Activated T-helper 17 cell treated with anti-CD3 and anti-CD28 coated beads, Interleukin-2, amount 50 U/mL, for 72 hours (primary cell): ENCODE results near the gene TTC3. TPM values are rescaled to one million over a fixed set of nuclear protein-coding genes. Genes with fewer than 3 reads are reported as not detected.

Experiments used
- ATAC-seq: fragments of 150-1000 bp; cut with Tn5 transposase; replicated peaks from 2 replicates; pipeline ENCODE4 v1.10.0; 2021; ENCODE audit warnings: mild to moderate bottlenecking, moderate library complexity
- H3K27ac Mint-ChIP-seq: one replicate; pipeline ENCODE4 v1.8.0; 2022; ENCODE audit warnings: mixed read lengths
- H3K27me3 Mint-ChIP-seq: one replicate; pipeline ENCODE4 v1.8.0; 2022; ENCODE audit warnings: mixed read lengths
- H3K36me3 Mint-ChIP-seq: one replicate; pipeline ENCODE4 v1.8.0; 2022; ENCODE audit warnings: low read depth, mild to moderate bottlenecking, mixed read lengths
- H3K4me1 Mint-ChIP-seq: one replicate; pipeline ENCODE4 v1.8.0; 2022; ENCODE audit warnings: mixed read lengths
- H3K4me3 Mint-ChIP-seq: one replicate; pipeline ENCODE4 v1.8.0; 2022; ENCODE audit warnings: mild to moderate bottlenecking, mixed read lengths
- H3K9me3 Mint-ChIP-seq: one replicate; pipeline ENCODE4 v1.8.0; 2022; ENCODE audit warnings: mixed read lengths
- total RNA-seq, 2 donors: library from RNA; stranded (reverse); gene quantifications; one replicate each; pipeline ENCODE4 v1.2.3, GENCODE V29; 2022

Gene TTC3
- total RNA-seq, 2 donors from 2014 or later = 69.2 to 105 TPM

DNA sequence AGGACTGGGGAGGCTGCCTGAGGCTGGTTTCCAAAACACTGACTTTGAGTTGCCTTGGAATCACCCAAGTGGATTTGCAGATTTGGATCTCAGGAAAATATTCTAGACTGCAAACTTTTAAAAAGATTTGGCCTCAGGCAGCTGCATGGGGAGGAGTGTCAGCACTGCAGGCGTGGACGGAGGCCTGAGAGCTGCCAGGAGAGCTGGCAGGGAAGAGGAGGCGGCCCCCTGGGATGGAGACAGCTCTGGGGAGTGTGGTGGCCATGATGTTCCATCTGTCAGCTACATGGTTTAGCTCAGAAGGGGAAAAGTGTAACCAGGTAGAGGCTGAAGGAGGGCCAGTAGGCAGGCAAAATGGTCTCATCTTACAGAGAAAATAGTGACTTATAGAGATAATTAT is 122.0 kb downstream of the TTC3 start:
- H3K4me3 Mint-ChIP-seq = no peak overlapping the region
- no peaks in the 10 kb centered on the region for H3K27me3 Mint-ChIP-seq
- ATAC-seq = no peak
- H3K9me3 Mint-ChIP-seq = no peaks in the 10 kb centered on the region
- H3K4me1 Mint-ChIP-seq = no peaks in the 10 kb centered on the region
- H3K27ac Mint-ChIP-seq = peak overlapping the region; percentile 8
- H3K36me3 Mint-ChIP-seq = peaks cover 97% of the 10 kb centered on the region

DNA sequence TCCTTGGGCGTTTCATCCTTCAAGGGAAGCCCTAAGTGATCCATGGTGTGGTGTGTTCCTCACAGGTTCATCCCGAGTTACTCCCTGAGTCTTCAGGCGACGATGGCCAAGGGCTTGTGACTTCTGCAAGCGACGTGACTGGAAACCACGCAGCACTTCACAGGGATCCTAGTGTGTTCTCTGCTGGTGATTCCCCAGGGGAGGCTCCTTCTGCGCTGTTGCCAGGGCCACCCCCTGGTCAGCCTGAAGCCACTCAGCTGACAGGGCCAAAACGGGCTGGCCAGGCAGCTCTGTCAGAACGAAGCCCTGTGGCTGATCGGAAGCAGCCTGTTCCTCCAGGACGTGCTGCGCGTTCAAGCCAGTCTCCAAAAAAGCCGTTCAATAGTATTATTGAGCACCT is 122.6 kb downstream of the TTC3 start:
- Mint-ChIP-seq H3K4me1 (no peaks in the 10 kb centered on the region), H3K9me3 (no peaks in the 10 kb centered on the region), H3K4me3 (no peak overlapping the region), H3K27ac (no peak overlapping the region), H3K36me3 (peaks cover 97% of the 10 kb centered on the region), H3K27me3 (no peaks in the 10 kb centered on the region)
- no peak for ATAC-seq

DNA sequence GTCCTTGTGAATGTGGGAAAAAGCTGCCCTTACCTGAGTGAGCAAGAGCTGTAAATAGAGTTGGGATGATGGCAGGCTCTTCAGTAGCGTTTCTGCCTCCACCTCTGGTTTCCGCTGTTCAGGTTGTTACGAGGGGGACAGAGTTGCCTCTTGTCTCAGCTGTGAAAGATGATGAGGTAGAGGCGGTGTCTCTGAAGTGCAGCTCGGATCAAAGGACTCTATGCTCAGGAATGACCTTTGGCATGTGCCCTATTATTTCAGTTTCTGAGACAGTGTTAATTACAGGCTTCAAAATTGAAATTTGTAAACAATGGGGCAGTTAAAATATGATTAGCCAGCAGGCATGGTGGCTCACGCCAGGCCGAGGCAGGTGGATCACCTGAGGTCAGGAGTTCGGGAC is 123.8 kb downstream of the TTC3 start:
- ATAC-seq = no peak
- Mint-ChIP-seq H3K4me1 (no peaks in the 10 kb centered on the region), H3K27ac (no peak overlapping the region), H3K27me3 (no peaks in the 10 kb centered on the region), H3K36me3 (peaks cover 97% of the 10 kb centered on the region), H3K4me3 (no peak overlapping the region), H3K9me3 (no peaks in the 10 kb centered on the region)

GRCh38 chr21:37197746-37198145 is 124.7 kb downstream of the TTC3 start:
- no peak overlapping the region for H3K4me3 Mint-ChIP-seq
- ATAC-seq = no peak
- H3K36me3 Mint-ChIP-seq = peaks cover 97% of the 10 kb centered on the region
- H3K4me1 Mint-ChIP-seq = no peaks in the 10 kb centered on the region
- H3K9me3 Mint-ChIP-seq = no peaks in the 10 kb centered on the region
- no peaks in the 10 kb centered on the region for H3K27me3 Mint-ChIP-seq
- H3K27ac Mint-ChIP-seq = no peak overlapping the region

GRCh38 chr21:37199057-37199924 is 126.2 kb downstream of the TTC3 start:
- Mint-ChIP-seq H3K27ac (no peak overlapping the region), H3K4me3 (no peak overlapping the region), H3K27me3 (no peaks in the 10 kb centered on the region), H3K36me3 (peaks cover 90% of the 10 kb centered on the region), H3K9me3 (no peaks in the 10 kb centered on the region), H3K4me1 (no peaks in the 10 kb centered on the region)
- ATAC-seq = no peak

GRCh38 chr21:37200641-37201480 is 127.8 kb downstream of the TTC3 start:
- H3K9me3 Mint-ChIP-seq = no peaks in the 10 kb centered on the region
- H3K27ac Mint-ChIP-seq = no peak overlapping the region
- H3K4me1 Mint-ChIP-seq = no peaks in the 10 kb centered on the region
- ATAC-seq = no peak
- H3K4me3 Mint-ChIP-seq = no peak overlapping the region
- H3K36me3 Mint-ChIP-seq = peaks cover 78% of the 10 kb centered on the region
- no peaks in the 10 kb centered on the region for H3K27me3 Mint-ChIP-seq

DNA sequence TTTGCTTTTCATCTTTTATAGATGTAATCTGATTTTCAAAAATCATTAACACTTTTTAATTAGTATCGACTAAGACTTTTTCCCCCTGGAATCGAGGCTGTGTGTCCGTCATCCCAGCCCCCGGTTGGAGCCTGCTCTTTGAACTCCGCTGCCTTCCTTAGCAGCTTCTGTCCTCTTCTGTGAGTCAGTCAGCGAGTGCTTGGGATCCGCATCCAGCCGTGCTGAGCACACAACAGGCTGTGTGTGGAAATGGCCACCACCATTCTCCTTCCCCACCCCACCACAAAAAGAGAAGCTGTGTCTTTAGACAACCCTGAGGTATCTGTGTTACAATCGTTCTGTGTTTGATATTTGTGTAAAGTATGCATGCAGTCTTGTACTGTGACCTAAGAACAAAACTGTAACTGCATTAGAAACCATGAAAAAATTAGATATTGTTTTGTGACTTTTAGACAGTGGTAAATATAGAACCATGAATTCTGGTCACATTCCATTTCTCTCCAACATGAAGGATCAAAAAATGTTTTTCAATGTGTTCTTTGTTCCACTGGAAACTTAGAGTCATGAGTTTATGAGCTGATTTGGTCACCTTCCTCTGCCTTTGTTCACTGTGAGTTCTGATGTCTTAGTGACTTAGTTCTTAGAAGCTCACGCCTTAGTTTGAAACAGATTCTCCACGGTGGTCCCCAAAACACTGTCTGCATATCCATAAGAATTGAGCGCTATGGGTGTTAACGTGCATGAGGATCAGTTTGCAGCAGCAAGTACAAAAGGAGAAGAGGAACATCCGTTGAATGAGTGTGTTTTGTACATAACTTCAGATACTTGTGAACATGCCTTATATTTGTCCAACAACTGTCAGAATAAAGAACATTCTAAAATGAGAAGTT is 129.4 kb downstream of the TTC3 start:
- H3K9me3 Mint-ChIP-seq = no peaks in the 10 kb centered on the region
- H3K27ac Mint-ChIP-seq = no peak overlapping the region
- no peak for ATAC-seq
- H3K4me1 Mint-ChIP-seq = peaks cover 10% of the 10 kb centered on the region
- no peak overlapping the region for H3K4me3 Mint-ChIP-seq
- H3K27me3 Mint-ChIP-seq = no peaks in the 10 kb centered on the region
- H3K36me3 Mint-ChIP-seq = peaks cover 62% of the 10 kb centered on the region

GRCh38 chr21:37204580-37204979 is 131.5 kb downstream of the TTC3 start:
- no peaks in the 10 kb centered on the region for H3K27me3 Mint-ChIP-seq
- H3K9me3 Mint-ChIP-seq = no peaks in the 10 kb centered on the region
- H3K4me1 Mint-ChIP-seq = peaks cover 16% of the 10 kb centered on the region
- no peak overlapping the region for H3K27ac Mint-ChIP-seq
- H3K36me3 Mint-ChIP-seq = peaks cover 41% of the 10 kb centered on the region
- no peak for ATAC-seq
- H3K4me3 Mint-ChIP-seq = no peak overlapping the region

GRCh38 chr21:37206496-37206895 is 133.4 kb downstream of the TTC3 start:
- peak overlapping the region; percentile 58 for H3K27ac Mint-ChIP-seq
- no peak for ATAC-seq
- no peak overlapping the region for H3K4me3 Mint-ChIP-seq
- peaks cover 22% of the 10 kb centered on the region for H3K36me3 Mint-ChIP-seq
- peaks cover 16% of the 10 kb centered on the region for H3K4me1 Mint-ChIP-seq
- H3K9me3 Mint-ChIP-seq = no peaks in the 10 kb centered on the region
- H3K27me3 Mint-ChIP-seq = no peaks in the 10 kb centered on the region

GRCh38 chr21:37207441-37208009 is 134.5 kb downstream of the TTC3 start:
- H3K27ac Mint-ChIP-seq = peak overlapping the region; percentile 74
- peaks cover 16% of the 10 kb centered on the region for H3K4me1 Mint-ChIP-seq

DNA sequence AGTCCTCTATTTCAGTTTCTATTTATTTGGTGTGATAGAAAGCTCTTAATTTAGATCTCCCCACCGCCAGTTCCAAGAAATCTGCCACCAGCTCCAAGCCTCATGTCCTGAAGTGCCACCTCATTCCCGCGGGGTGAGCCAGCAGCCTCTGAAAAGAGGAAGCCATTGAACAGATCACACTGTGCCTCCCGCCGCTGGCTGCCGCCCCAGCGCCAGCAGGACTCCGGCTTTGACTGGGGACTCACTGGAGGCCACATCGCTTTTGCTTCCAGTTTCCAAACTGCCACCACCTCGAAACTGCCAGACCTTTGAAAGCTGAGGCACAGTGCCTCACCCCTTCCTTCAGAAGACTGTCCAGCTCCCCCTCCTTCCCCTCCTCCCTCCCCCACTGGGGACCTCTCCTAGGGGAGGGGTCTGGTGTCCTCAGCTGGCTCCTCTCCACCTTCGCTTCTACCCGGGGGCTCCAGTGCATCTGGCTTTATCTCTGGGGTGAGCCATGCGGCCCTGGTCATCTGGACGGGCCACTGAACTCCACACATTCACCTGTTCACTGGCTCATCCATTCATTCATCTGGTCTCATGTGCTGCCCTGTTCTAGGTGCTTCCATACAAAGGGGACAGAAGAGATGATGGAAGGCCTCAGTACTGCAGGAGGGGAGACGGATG is 135.1 kb downstream of the TTC3 start:
- no peaks in the 10 kb centered on the region for H3K27me3 Mint-ChIP-seq
- H3K9me3 Mint-ChIP-seq = no peaks in the 10 kb centered on the region
- peak; percentile 80 for ATAC-seq
- peaks cover 5% of the 10 kb centered on the region for H3K36me3 Mint-ChIP-seq
- H3K4me3 Mint-ChIP-seq = peak overlapping the region; percentile 50
- peak overlapping the region; percentile 74 for H3K27ac Mint-ChIP-seq
- H3K4me1 Mint-ChIP-seq = peaks cover 16% of the 10 kb centered on the region

More at GRCh38 chr21:37207441-37208009, 134.5 kb downstream of the TTC3 start:
- Mint-ChIP-seq H3K36me3 (peaks cover 11% of the 10 kb centered on the region), H3K9me3 (no peaks in the 10 kb centered on the region), H3K4me3 (peak overlapping the region; percentile 50), H3K27me3 (no peaks in the 10 kb centered on the region)
- peak; percentile 76 for ATAC-seq

DNA sequence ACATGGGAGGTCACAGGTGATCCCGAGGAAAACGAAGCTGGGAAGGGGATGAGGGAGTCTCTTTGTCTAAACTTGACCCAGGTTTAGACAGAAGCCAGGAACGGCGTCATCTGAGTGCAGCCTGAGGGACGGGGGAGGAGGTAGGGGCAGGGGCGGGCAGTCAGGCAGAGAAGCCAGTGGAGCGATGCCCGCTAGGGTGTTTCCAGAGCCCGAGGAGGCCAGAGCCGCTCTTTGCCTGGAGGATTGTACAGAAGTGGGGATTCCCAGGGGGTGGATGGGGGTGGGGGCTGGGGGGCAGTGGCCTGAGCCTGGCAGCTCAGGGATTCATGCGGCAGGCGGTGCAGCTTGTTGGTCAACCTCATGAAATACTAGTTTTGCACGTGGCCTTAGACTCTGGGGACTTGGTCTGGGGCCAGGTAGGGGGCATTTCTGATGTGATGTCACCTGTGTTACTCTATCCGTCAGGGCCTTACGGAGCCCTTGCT is 135.7 kb downstream of the TTC3 start:
- Mint-ChIP-seq H3K36me3 (peaks cover 4% of the 10 kb centered on the region), H3K4me3 (peak overlapping the region; percentile 50), H3K27ac (no peak overlapping the region), H3K27me3 (no peaks in the 10 kb centered on the region), H3K4me1 (peaks cover 16% of the 10 kb centered on the region), H3K9me3 (no peaks in the 10 kb centered on the region)
- no peak for ATAC-seq

DNA sequence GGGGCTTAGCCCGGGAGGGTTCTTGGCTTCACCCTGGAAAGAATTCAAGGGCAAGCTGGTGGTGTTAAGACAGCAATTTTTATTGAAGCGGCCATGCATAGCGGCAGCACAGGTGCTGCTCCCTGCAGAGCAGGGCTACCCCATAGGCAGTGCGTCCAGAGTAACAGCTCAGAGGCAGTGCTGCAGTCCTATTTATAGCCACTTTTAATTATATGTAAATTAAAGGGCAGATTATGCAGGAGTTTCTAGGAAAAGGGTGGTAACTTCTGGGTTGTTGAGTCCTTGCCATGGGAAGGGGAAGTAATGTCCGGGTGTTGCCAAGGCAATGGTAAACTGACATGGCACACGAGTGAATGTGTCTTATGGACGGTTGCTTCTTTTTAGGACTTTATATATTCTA is 137.1 kb downstream of the TTC3 start:
- H3K9me3 Mint-ChIP-seq = no peaks in the 10 kb centered on the region
- ATAC-seq = no peak
- H3K36me3 Mint-ChIP-seq = no peaks in the 10 kb centered on the region
- H3K4me1 Mint-ChIP-seq = peaks cover 16% of the 10 kb centered on the region
- H3K27me3 Mint-ChIP-seq = no peaks in the 10 kb centered on the region
- no peak overlapping the region for H3K27ac Mint-ChIP-seq
- no peak overlapping the region for H3K4me3 Mint-ChIP-seq
